GM12892 (cell line): ENCODE measurements around the gene BCAN.

Source experiments
- POLR2A ChIP-seq: IDR thresholded peaks from 2 replicates; pipeline ENCODE4 v1.6.1; 2011; ENCODE audit warnings: low read depth, low read length, control low read depth
- POLR2AphosphoS5 ChIP-seq: IDR thresholded peaks from 2 replicates; pipeline ENCODE4 v1.6.1; 2011; ENCODE audit warnings: low read depth, low read length, control low read depth
- TAF1 ChIP-seq: IDR thresholded peaks from 2 replicates; pipeline ENCODE4 v1.6.1; 2011; ENCODE audit warnings: low read depth, mild to moderate bottlenecking, control low read depth, low read length, borderline replicate concordance

- TF ChIP-seq POLR2A (no peak), TAF1 (no peak), POLR2AphosphoS5 (no peak)
These were observed 66.3 kb downstream of the BCAN start for GRCh38 chr1:156708218-156708661.
